SW480 (cell line): ENCODE data around the gene CCM2L.
A peak's percentile ranks its signal among the peaks of the same experiment; 100 is the strongest.

ENCODE experiments used
- DNase-seq: peaks from one replicate; pipeline ENCODE4 v3.0.0-alpha.2; 2016; ENCODE audit warnings: low spot score

CCM2L gene

DNA sequence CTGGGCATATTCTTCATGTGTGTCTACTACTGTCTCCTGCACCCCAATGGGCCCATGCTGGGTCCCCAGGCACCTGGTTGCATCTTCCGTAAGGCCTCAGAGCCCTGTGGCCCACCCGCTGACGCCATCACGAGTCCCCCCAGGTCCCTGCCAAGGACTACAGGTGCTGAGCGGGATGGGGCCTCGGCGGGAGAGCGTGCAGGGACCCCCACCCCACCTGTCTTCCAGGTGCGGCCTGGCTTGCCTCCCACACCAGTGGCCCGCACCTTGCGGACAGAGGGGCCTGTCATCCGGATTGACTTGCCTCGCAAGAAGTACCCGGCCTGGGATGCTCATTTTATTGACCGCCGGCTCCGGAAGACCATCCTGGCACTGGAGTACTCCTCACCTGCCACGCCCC is 13.2 kb upstream of the CCM2L start:
- DNase-seq, result no peak

DNA sequence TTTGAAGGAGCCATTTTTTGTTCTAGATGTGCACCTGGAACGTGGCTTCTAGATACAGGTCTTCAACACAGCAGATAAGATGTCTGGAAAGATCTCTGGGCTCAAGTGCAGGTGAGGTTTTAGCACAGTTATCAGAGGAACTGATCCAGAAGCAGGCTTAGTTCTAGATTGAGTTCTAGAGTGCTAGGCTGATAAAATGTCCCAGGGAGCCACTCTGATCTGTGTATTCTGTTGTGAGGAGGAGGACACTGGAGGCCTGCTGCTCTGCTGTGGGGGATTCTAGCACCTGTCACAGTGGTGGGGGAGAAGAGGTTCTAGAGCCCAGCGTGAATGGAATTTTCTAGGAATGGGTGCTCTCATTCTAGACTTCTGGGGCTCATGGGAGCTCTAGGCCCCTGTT is 12.0 kb upstream of the CCM2L start:
- no peak for DNase-seq

DNA sequence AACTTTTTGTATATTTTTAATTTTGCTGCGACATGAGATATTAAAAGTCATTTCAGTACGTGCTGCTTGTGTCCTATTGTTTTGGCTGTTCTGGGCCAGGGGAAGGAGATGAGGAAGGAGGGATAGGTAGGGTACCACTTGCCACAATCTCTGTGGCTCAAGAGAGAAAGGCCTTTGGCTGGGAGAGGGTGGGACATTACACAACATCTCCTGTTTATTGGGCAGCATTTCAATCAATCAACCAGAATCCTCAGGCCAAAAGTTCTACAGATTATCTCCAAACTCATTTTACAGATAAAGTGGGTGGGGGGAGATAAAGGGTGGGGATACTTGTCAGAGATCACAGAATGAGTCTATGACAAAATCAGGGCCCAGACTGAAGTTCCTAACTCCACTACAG is 6.9 kb upstream of the CCM2L start:
- DNase-seq, result no peak

DNA sequence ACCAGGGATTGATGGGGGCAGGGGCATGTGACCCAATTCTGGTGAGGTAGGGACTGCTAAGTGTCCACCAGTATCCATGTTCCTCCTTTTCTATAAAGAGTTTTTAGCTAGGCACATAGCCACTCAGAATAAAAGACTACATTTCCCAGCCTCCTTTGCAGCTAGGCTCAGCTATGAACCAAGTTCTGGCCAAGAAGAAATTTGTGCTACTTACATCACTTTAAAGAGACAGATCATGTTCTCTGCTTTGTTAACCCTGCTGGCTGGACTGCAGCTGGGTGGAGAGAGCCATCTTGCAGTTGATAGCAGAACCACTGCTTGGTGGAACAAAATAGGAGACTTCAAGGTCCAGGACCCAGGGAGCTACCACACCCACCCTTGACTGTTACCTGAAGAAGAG is 5.3 kb upstream of the CCM2L start:
- peak; percentile 46 for DNase-seq

DNA sequence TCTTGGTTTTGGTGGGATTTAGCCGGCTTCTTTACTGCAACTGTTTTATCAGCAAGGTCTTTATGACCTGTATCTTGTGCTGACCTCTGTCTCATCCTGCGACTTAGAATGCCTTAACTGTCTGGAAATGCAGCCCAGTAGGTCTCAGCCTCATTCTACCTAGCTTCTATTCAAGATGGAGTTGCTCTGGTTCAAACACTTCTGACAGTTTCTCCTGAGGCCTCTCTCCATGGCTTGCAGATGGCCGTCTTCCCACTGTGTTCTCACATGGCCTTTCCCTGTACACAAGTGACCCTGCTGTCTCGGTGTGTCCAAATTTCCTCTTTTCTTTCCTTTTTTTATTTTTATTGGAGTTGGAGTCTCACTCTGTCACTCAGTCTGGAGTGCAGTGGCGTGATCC is 4.2 kb upstream of the CCM2L start:
- no peak for DNase-seq

DNA sequence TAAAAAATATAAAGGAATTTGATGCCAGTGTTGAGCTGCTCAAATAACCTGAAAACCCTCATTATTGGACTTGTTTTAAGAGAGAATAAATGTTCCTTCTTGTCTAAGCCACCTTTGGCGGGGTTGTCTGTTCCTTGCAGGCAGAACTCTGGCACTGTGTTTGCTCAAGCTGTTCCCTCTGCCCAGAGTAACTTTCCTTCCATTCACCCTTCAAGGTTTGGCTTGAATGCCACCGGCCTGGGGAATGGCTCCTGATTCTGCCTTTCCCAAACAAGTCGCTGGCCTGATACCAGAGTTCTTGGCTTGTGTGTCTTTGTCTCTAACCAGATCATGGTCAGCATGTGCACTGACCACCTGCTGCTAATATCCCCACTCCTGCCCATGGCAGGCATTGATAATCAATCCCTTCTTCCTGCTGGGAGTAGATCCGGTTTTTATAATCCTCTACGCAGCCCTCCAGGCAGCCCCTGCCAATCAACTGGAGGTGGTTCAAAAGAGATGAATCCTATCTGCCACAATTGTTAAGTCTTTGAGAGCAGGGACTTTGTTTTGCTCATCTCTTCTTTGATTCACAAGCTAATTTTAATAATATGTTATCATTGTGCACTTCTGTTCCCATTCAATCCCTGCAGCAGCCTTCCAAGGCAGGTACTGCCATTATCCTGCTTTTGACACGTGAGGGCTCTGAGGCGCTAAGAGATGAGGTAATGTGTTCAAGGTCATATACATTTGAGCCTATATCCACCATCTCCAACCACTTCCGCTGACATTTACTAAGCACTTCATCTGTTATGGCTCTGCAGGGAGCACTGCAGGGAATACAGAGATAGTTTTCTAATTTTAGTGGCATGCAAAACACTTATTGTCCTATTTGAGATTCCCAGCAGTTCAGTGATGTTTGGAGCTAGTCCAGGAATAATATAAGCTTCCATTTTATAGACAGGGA is 3.1 kb upstream of the CCM2L start:
- DNase-seq, result no peak

DNA sequence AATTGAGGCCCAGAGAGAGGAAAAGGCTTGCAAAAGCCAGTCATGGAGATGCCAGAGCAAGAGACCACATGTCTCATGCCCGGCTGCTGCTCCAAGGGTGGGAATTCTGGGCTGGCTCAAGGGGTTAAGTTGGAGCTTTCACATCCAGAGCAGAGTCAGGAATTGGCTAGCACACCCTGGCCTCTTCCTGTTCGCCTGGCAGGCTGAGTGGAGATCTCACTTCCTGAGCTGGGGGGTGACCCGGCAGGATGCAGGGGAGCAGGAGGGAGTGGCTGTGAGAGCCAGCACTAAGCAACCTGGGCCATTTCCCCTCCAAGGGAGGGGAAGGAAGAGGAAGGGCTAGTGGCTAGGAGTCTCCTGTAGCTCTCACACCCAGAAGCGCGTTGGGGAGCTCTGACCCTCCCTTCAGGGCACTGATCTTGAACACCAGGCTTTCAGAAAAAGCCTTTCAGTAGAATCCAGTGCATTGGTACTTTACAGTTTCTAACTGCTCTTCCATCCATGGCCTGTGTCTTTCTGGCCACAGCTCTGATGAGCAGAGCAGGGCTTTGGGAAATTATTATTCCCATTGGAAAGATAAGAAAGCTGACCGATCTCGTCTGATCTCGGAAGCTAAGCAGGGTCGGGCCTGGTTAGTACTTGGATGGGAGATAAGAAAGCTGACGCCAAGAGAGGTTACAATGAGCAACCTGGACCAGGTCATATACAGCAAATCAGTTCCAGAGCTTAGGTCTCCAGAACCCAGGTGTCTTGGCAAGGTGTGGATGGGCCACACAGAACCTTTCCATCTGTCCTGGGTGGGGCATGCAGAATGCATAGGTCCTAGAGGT is 2.2 kb upstream of the CCM2L start:
- DNase-seq, result no peak

DNA sequence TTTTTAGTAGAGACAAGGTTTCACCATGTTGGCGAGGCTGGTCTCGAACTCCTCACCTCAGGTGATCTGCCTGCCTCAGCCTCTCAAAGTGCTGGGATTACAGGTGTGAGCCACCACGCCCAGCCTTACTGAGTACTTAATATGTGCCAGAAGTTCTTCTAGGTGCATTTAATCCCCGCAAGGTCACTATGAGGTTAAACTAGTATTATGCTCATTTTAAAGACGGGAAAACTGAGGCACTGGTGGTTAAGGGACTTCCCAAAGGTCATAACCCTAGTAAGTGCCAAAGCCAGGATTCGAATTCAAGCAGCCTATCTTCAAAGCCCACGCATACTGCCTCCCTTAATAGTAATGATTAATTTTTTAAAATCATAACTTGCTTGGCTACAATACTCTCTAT is 674 bp upstream of the CCM2L start:
- no peak for DNase-seq

DNA sequence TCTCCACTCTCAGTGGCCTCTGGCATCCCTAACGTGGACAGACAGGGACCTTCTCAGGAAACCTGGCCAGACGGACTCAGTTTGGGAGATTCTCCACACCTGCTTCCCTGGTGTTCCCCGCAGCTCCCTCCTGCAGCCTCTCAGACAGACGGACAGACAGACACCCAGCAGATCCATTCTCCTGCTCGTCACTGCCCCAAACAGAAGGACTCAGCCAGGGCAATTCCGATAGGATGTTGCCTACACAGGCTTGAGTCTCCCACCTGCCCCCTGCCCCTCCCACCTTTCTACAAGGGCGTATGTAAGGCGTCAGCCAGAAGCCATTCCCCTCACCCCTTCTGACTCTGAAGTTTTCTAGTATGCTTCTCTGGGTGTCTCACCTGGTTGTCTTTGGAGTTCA is 428 bp downstream of the CCM2L start:
- no peak for DNase-seq

DNA sequence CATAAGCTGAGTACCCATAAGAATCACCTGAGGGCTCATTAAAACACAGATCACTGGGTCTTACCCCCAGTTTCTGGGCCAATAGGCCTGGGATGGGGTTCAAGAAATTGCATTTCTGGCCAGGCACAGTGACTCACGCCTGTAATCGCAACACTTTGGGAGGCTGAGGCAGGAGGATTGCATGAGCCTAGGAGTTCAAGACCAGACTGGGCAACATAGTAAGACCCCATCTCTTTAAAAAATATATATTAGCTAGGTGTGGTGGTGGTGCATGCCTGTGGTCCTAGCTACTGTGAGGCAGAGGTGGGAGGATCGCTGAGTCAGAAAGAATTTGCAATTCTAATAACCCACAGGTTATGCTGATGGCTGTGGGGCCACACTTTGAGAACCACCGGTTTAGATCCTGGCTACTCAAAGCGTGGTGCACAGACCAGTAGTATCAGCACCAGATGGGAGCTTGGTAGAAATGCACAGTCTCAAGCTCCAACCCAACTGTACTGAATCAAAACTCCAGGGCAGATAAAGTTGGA is 2.0 kb downstream of the CCM2L start:
- peak; percentile 75 for DNase-seq

DNA sequence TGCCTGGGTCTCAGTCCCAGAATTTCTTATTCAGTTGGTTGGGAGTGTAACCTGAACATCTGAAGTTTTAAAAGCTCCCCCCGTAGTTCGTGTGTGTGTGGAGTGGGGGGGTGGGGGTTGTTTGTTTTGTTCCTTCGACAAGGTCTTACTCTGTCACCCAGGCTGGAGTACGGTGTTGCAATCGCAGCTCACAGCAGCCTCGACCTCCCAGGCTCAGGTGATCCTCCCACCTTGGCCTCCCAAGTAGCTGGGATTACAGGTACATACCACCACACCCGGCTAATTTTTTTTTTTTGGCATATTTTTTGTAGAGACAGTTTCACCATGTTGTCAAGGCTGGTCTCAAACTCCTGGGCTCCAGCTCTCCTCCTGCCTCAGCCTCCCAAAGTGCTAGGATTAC is 3.1 kb downstream of the CCM2L start:
- no peak for DNase-seq

DNA sequence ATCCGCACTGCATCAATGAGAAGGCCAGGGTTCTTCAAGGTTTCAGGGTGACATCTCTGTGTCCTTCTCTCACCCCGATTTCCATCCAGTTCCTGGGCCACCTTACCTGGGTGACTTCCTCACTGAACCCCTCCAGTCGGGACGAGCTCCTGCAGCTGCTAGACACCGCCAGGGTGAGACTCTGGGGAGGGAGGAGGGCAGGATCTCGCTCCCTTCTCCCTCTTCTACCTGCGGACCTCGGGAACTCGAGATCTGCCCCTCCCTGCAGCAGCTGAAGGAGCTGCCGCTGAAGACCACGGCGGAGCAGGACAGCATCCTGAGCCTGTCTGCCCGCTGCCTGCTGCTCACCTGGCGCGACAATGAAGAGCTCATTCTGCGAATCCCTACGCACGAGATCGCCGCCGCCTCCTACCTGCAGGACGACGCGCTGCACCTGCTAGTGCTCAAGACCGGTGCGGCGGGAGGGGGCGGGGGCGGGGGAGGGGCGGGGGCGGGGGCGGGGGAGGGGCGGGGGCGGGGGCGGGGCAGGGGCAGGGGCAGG is 7.5 kb downstream of the CCM2L start:
- peak; percentile 96 for DNase-seq

DNA sequence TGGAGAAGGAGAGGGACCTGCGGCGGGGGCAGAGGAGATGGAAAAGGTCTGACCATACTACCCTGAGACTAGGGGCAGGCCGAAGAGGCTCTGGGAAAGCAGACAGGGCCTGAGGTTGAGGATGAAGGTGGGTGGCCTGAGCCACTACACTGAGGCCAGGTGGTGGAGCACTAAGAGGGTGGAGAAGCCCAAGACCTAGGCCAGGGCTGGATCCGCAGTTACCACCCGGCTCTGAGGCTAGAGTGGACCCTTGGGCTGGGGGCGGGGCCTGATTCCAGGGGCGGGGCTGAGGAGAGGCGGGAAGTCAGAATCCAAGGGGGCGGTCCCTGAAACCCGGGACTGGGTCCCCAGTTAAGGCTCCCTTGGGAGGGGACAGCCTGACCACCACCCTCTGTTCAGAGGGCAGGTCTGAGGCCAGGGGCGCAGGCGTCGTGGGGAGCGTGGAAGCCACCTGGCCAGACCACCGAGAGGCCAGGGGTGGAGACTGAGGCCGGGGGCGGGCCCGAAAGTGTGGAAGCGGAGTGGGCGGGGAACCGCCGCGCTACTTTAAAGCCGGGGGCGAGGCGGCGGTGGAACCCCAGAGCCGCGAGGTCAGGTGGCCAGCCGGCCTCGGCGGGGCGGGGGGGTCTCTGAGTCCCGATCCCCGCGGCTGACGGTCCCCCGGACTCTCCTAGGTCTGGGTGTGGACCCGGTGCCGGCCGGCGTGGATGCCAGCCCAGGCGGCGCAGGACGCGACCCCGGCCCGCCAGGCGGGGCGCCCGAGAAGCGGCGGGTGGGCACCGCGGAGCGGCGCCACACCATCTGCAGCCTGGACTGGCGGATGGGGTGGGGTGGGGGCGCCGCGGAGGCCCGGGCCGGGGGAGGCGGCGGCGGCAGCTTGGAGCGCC is 8.3 kb downstream of the CCM2L start:
- DNase-seq, result peak; percentile 98

DNA sequence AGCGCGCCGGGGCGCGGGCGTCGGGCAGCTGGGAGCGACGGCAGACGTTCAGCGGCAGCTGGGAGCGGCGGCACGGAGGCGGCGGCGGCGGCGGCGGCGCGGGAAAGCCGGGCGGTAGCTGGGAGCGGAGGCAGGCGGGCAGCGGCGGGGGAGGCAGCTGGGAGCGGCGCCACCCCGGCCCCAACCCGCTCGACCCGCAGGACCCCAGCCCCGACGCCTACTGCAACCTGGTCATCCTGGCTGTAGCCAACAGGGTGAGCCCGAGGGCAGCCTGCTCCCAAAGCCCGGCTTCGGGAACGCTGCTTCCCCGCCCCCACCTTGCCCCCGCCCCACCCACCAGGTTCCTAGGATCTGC is 8.9 kb downstream of the CCM2L start:
- peak; percentile 68 for DNase-seq

DNA sequence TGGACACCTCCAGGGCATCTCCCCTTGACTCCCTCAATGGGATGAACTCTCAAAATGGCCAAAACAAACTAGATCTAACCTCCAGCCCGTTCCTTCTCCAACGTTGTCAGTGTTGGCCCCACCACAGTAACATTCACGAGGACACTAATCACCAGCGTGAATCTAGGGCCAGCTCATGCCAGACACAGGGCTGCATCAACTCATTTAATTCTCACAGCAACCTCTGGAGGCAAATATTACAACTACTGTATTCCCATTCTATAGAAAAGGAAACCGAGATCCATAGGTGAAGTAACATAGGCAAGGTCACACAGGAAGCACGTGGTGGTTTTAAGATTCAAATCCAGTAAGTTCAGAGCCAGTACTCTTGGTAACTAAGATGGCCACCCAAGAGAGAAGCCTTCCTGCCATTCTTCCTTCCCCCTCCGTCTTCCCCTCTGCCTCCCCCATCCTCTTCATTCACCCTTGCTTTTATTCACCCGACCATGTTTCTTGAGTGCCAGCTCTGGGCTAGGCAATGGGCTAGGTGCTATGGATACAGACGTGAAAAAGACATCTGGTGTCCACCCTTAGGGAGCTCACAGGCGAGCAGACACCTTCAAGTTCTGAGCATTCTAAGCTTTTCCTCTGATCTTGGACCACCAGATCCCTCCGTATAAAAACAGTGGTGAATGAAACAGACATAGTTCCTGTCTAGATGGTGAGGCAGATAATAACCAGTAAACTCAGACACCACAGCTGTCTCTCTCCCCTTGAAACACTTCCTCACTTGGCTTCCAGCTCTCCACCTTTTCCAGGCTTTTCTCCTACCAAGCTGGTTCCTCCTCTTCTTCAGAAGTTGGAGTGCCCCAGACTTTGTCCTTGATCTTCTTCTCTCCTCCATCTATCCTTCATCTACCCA is 9.6 kb downstream of the CCM2L start:
- DNase-seq, result no peak

DNA sequence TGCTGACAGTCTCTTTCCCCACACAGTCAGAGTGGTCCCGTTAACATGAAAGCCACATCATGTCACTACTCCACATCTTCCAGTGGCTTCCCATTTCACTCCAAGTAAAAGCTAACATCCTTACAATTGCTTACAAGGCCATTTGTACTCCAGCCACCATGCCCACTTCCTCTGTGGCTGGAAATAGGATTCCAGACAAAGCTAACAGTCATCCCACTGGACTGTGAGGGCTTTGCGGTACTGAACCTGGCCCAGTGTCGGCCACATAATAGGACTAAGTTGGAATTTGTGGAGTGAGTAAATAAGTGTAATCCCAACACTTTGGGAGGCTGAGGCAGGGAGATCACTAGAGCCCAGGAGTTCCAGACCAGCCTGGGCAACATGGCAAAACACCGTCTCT is 10.9 kb downstream of the CCM2L start:
- DNase-seq, result no peak

DNA sequence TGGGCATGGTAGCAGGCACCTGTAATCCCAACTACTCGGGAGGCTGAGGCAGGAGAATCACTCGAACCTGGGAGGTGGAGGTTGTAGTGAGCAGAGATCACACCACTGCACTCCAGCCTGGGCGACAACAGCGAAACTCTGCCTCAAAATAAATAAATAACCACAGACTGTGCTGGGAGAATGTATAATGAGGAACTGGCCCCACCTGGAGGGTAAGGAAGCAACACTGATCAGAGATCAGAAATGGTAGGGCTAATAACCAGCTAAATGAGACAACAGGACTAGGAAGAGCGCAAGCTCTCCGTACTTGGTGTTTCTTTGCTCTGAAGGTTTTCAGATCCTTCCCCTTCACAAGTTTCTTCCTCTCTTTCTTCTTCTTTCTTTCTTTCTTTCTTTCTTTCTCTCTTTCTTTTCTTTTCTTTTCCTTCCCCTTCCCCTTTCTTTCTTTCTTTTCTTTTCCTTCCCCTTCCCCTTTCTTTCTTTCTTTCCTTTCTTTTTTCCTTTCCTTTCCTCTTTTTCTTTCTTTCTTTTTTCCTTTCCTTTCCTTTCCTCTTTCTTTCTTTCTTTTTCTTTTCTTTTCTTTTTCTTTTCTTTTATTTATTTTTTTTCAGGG is 14.6 kb downstream of the CCM2L start:
- no peak for DNase-seq

DNA sequence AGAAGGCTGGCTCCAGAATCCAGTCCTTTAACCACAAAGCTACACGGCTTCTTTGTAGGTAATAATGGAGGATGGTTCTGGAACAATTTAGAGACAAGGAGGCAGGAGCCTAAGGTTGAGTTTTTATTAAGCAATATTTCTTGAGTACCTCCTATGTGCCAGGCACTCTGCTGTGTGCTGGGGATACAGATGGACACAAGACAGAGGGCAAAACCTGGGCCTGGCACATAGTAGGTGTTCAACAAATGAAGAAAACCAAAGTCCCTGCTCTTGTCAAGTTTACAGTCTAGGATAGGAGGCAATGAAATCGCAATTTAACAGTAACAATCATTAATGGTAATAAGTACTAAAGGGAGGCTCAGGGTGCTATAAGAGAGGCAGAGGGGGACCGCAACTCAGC is 17.4 kb downstream of the CCM2L start:
- DNase-seq, result no peak

DNA sequence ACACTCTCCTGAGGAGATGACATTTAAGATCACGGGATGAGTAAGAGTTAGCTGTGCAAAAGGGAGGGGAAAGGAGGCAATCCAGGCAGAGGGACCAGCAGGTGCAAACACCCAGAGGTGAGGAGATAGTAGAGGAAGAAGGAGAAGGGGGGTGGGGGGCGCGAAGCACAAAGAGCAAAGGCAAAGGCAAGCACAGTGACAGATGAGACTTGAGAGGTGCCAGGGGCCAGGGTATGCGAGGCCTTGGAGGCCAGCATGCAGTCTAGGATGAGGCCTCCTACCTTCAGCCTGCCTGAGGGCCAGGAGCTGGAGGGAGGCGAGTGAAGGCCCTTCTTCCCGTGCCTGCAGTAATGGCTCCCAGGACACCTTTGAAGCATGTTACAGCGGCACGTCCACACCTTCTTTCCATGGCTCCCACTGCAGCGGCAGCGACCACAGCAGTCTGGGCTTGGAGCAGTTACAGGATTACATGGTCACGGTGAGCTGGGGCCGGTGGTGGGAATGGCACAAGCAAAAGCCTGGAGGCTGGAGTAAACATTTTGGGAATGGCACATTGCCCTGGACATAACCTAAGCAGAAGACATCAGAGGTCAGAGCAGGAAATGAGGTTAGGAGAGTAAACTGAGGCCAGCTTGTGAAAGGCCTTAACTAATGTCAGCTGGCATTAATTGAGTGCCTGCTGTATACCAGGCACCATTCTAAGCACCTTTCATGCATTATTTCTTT is 18.6 kb downstream of the CCM2L start:
- DNase-seq, result peak; percentile 82

DNA sequence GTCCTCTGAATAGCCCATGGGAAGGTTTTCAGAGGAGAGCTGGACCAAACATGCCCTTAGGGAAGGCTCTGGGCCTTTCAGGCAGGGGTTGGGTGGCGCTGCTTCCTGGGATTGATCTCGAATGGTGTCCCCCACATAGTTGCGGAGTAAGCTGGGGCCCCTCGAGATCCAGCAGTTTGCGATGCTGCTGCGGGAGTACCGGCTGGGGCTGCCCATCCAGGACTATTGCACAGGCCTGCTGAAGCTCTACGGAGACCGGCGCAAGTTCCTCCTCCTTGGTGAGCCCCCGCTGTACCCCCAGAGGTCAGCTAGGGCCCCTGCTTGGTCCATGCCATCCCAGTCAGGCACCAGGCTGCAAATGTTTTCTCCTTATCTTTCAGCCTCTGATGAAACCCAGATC is 19.3 kb downstream of the CCM2L start:
- DNase-seq, result no peak
